GM12878 (cell line): ENCODE data around the gene PHAF1. TPM values are rescaled to one million over a fixed set of nuclear protein-coding genes. Genes with fewer than 3 reads are reported as not detected.

Experiments used
- BMI1 ChIP-seq: fragments of 450-650 bp; IDR thresholded peaks from 2 replicates; pipeline ENCODE4 v1.6.1; 2016; ENCODE audit warnings: mild to moderate bottlenecking, moderate library complexity, borderline replicate concordance
- CREM ChIP-seq: IDR thresholded peaks from 2 replicates; pipeline ENCODE4 v1.6.1; 2014; ENCODE audit warnings: antibody characterized with exemption, low read depth
- ETV6 ChIP-seq, 2 experiments: fragments of 450-650 bp in 1 of 2; IDR thresholded peaks in 1 of 2; conservative IDR thresholded peaks in 1 of 2; 2 replicates each; pipeline ENCODE4 v1.6.1; 2014; ENCODE audit warnings: antibody characterized with exemption in 1 of 2, borderline replicate concordance in 1 of 2, low read depth in 1 of 2, mild to moderate bottlenecking in 1 of 2, moderate library complexity in 1 of 2
- IKZF1 ChIP-seq: fragments of 450-650 bp; conservative IDR thresholded peaks from 2 replicates; pipeline ENCODE4 v1.6.1; 2017; ENCODE audit warnings: antibody characterized with exemption, mild to moderate bottlenecking
- IRF5 ChIP-seq: fragments of 450-650 bp; IDR thresholded peaks from 2 replicates; pipeline ENCODE4 v1.6.1; 2017; ENCODE audit warnings: borderline replicate concordance
- LARP7 ChIP-seq: fragments of 450-650 bp; IDR thresholded peaks from 2 replicates; pipeline ENCODE4 v1.6.1; 2017; ENCODE audit warnings: mild to moderate bottlenecking
- MEF2B ChIP-seq: fragments of 450-650 bp; IDR thresholded peaks from 2 replicates; pipeline ENCODE4 v1.6.1; 2018; ENCODE audit warnings: mild to moderate bottlenecking, moderate library complexity; ENCODE audit not compliant: partially characterized antibody, poor library complexity, severe bottlenecking
- NFYA ChIP-seq: IDR thresholded peaks from 2 replicates; pipeline ENCODE4 v1.6.1; 2011; ENCODE audit warnings: low read depth, mild to moderate bottlenecking, low read length, improper control_type of control experiment, borderline replicate concordance
- NR2F1 ChIP-seq: fragments of 450-650 bp; conservative IDR thresholded peaks from 2 replicates; pipeline ENCODE4 v1.6.1; 2017; ENCODE audit warnings: mild to moderate bottlenecking
- RFX5 ChIP-seq: IDR thresholded peaks from 2 replicates; pipeline ENCODE4 v1.6.1; 2011; ENCODE audit warnings: low read depth, low read length, improper control_type of control experiment
- SKIL ChIP-seq: fragments of 450-650 bp; IDR thresholded peaks from 2 replicates; pipeline ENCODE4 v1.6.1; 2017; ENCODE audit warnings: mild to moderate bottlenecking, low read depth, inconsistent platforms; ENCODE audit not compliant: poor library complexity, severe bottlenecking
- SREBF2 ChIP-seq: IDR thresholded peaks from 2 replicates; pipeline ENCODE4 v1.6.1; 2012; ENCODE audit warnings: mild to moderate bottlenecking, low read length
- TCF7 ChIP-seq: IDR thresholded peaks from 2 replicates; pipeline ENCODE4 v1.6.1; 2014; ENCODE audit warnings: antibody characterized with exemption, borderline replicate concordance
- ZNF24 ChIP-seq: fragments of 450-650 bp; IDR thresholded peaks from 2 replicates; pipeline ENCODE4 v1.6.1; 2017; ENCODE audit warnings: antibody characterized with exemption, mild to moderate bottlenecking
- ZNF687 ChIP-seq: fragments of 450-650 bp; IDR thresholded peaks from 2 replicates; pipeline ENCODE4 v1.6.1; 2017; ENCODE audit warnings: mild to moderate bottlenecking, moderate library complexity
- polyA plus RNA-seq, 11 experiments: library from polyadenylated mRNA; depleted of rRNA in 4 of 11; unstranded in 6 of 11; stranded (reverse) in 5 of 11; fragments of >200 nt; fragmentation: Nextera tagmentation in 4 of 11; fragmentation: Illumina TruSeq in 1 of 11; extraction: Ambion mirVana in 4 of 11; extraction: Trizol in 1 of 11; gene quantifications; 1 replicate in 1 of 11; 2 replicates in 10 of 11; pipeline versions ENCODE4 v1.2.1 to v1.2.3, GENCODE V29; 2011 to 2016; ENCODE audit warnings: inconsistent platforms in 2 of 11, missing spikeins in 2 of 11, low read depth in 1 of 11
- total RNA-seq, 4 experiments: library from RNA; depleted of rRNA in 3 of 4; stranded (reverse); fragments of >200 nt in 3 of 4; fragmentation: Illumina TruSeq in 1 of 4; extraction: Trizol in 1 of 4; gene quantifications; 2 replicates each; pipeline versions ENCODE4 v1.2.1 to v1.2.3, GENCODE V29; 2013 to 2021
- TF ChIP-seq, protein P1 (sequence below): fragments of 450-650 bp; IDR thresholded peaks from 2 replicates; pipeline ENCODE4 v1.6.1; 2018; ENCODE audit warnings: mild to moderate bottlenecking, low read depth, moderate library complexity; ENCODE audit not compliant: partially characterized antibody

PHAF1 gene
- total and polyA plus RNA-seq, 10 of the 15 experiments (the other 5 are each of a cell fraction or from before 2014, with no cell fraction given) = 4.5 to 20.9 (median 14.9) TPM

GRCh38 chr16:67170949-67171649 is 61.4 kb downstream of the PHAF1 start (continued):
- TF ChIP-seq, protein P1, sequence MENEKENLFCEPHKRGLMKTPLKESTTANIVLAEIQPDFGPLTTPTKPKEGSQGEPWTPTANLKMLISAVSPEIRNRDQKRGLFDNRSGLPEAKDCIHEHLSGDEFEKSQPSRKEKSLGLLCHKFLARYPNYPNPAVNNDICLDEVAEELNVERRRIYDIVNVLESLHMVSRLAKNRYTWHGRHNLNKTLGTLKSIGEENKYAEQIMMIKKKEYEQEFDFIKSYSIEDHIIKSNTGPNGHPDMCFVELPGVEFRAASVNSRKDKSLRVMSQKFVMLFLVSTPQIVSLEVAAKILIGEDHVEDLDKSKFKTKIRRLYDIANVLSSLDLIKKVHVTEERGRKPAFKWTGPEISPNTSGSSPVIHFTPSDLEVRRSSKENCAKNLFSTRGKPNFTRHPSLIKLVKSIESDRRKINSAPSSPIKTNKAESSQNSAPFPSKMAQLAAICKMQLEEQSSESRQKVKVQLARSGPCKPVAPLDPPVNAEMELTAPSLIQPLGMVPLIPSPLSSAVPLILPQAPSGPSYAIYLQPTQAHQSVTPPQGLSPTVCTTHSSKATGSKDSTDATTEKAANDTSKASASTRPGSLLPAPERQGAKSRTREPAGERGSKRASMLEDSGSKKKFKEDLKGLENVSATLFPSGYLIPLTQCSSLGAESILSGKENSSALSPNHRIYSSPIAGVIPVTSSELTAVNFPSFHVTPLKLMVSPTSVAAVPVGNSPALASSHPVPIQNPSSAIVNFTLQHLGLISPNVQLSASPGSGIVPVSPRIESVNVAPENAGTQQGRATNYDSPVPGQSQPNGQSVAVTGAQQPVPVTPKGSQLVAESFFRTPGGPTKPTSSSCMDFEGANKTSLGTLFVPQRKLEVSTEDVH = no peak
- TF ChIP-seq RFX5 = no peak
- no peak for TF ChIP-seq NFYA
- no peak for TF ChIP-seq TCF7
- TF ChIP-seq CREM = no peak
- TF ChIP-seq ZNF24 = no peak
- TF ChIP-seq LARP7 = 0 out of 2 replicates have a peak, but pooled peaks have one; percentile 11
- no peak for TF ChIP-seq SREBF2
- no peak for TF ChIP-seq SKIL
- 0 out of 2 replicates have a peak, but pooled peaks have one; percentile 47 for TF ChIP-seq ZNF687
- TF ChIP-seq ETV6 (conservative IDR thresholded peaks at IDR 0.05 in 1 of 2, IDR thresholded peaks at IDR 0.05 in 1 of 2; ENCODE audit: borderline replicate concordance in 1 of 2, low read depth in 1 of 2) = no peak
- TF ChIP-seq BMI1 = no peak
- no peak for TF ChIP-seq MEF2B
- TF ChIP-seq NR2F1 = peak; percentile 56; the same call in 1 of the 2 replicates
- no peak for TF ChIP-seq IRF5
- 0 out of 2 replicates have a peak, but pooled peaks have one; percentile 36 for TF ChIP-seq IKZF1
